ENCODE data around the gene FLNB. TPM values are rescaled to one million over a fixed set of nuclear protein-coding genes. Genes with fewer than 3 reads are reported as not detected.
A peak's percentile ranks its signal among the peaks of the same experiment; 100 is the strongest.

The FLNB gene
- total and polyA plus RNA-seq, 2 of the 13 experiments (the other 11 are each of a cell fraction or from before 2014, with no cell fraction given): 106 to 130 TPM

DNA sequence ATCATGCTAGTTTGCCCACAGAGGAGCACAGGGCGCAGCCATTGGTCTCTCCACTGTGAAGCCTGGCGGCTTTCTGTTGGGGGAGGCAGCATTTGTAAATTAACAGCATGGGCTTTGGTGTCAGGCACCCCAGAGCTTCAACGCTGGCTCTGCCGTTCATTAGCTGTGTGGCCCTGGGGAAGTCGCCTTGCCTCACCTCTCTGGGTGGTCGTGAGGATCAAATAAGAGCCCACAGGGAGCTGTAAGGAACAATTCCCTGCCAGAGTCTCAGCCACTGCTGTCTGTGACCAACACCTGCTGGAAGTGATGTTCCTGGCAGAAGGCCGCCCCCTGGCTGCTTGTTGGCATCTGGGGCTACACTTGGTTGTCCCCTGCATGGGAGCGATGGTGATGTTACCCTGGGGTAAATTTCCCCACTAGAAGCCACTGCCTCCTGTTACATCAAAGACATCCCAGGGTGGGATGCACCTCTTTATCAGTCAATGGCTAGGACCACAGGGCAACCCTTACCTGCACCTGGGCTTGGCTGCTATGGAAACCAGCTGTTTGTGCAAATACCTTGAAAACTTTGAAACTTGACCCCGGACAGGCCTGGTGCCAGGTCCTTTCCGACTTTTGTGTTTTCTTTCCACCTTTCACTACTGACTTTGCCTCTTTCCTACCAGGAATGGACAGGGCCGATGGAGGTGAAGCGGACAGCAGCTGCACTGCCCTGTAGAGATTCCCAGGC lies 165.6 kb downstream of the FLNB start (continued):
- TF ChIP-seq, protein P1, sequence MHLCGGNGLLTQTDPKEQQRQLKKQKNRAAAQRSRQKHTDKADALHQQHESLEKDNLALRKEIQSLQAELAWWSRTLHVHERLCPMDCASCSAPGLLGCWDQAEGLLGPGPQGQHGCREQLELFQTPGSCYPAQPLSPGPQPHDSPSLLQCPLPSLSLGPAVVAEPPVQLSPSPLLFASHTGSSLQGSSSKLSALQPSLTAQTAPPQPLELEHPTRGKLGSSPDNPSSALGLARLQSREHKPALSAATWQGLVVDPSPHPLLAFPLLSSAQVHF (CRISPR knock-in tag; IDR thresholded peaks at IDR 0.05): no peak
- TF ChIP-seq ZNF766 (CRISPR knock-in tag; IDR thresholded peaks at IDR 0.05; ENCODE audit: borderline replicate concordance) (peak; percentile 51; the same call in 1 of the 2 replicates), ZNF891 (CRISPR knock-in tag; IDR thresholded peaks at IDR 0.05) (peak; percentile 33; the same call in 1 of the 2 replicates), MTF2 (CRISPR knock-in tag; IDR thresholded peaks at IDR 0.05; ENCODE audit: borderline replicate concordance) (0 out of 2 replicates have a peak, but pooled peaks have one; percentile 43), ZNF329 (CRISPR knock-in tag; IDR thresholded peaks at IDR 0.05; ENCODE audit: low read depth) (0 out of 2 replicates have a peak, but pooled peaks have one; percentile 48), SSRP1 (CRISPR knock-in tag; IDR thresholded peaks at IDR 0.05) (0 out of 2 replicates have a peak, but pooled peaks have one; percentile 7), RBM39 (IDR thresholded peaks at IDR 0.05; ENCODE audit: low read depth, low read length, poor library complexity, severe bottlenecking) (peak; percentile 7), ZNF772 (CRISPR knock-in tag; IDR thresholded peaks at IDR 0.05) (no peak), ZNF7 (CRISPR knock-in tag; IDR thresholded peaks at IDR 0.05) (peak; percentile 98), ZNF331 (CRISPR knock-in tag; IDR thresholded peaks at IDR 0.05) (no peak; the same call in 1 of the 2 replicates), ATM (IDR thresholded peaks at IDR 0.05; ENCODE audit: borderline replicate concordance) (no peak), MEIS2 (CRISPR knock-in tag; IDR thresholded peaks at IDR 0.05) (peak; percentile 72; the same call in 1 of the 2 replicates), ZNF652 (CRISPR knock-in tag; IDR thresholded peaks at IDR 0.05; ENCODE audit: borderline replicate concordance, low read depth) (no peak), LCORL (IDR thresholded peaks at IDR 0.05) (no peak), LCORL (CRISPR knock-in tag; IDR thresholded peaks at IDR 0.05) (peak; percentile 70), RFX5 (IDR thresholded peaks at IDR 0.05; ENCODE audit: low read depth, low read length) (no peak), MED1 (CRISPR knock-in tag; IDR thresholded peaks at IDR 0.05) (peak; percentile 80), POLR2AphosphoS5 (IDR thresholded peaks at IDR 0.05; ENCODE audit: low read depth, low read length) (peak; percentile 62), PHF5A (CRISPR knock-in tag; IDR thresholded peaks at IDR 0.05; ENCODE audit: low read depth, unreplicated experiment) (no peak), SOX5 (CRISPR knock-in tag; IDR thresholded peaks at IDR 0.05; ENCODE audit: borderline replicate concordance) (peak; percentile 67; the same call in 1 of the 2 replicates), STAG1 (CRISPR knock-in tag; IDR thresholded peaks at IDR 0.05) (peak; percentile 73)
- TF ChIP-seq, protein P2, sequence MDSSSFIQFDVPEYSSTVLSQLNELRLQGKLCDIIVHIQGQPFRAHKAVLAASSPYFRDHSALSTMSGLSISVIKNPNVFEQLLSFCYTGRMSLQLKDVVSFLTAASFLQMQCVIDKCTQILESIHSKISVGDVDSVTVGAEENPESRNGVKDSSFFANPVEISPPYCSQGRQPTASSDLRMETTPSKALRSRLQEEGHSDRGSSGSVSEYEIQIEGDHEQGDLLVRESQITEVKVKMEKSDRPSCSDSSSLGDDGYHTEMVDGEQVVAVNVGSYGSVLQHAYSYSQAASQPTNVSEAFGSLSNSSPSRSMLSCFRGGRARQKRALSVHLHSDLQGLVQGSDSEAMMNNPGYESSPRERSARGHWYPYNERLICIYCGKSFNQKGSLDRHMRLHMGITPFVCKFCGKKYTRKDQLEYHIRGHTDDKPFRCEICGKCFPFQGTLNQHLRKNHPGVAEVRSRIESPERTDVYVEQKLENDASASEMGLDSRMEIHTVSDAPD (CRISPR knock-in tag; IDR thresholded peaks at IDR 0.05): no peak
- TF ChIP-seq, protein P3, sequence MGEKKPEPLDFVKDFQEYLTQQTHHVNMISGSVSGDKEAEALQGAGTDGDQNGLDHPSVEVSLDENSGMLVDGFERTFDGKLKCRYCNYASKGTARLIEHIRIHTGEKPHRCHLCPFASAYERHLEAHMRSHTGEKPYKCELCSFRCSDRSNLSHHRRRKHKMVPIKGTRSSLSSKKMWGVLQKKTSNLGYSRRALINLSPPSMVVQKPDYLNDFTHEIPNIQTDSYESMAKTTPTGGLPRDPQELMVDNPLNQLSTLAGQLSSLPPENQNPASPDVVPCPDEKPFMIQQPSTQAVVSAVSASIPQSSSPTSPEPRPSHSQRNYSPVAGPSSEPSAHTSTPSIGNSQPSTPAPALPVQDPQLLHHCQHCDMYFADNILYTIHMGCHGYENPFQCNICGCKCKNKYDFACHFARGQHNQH (CRISPR knock-in tag; IDR thresholded peaks at IDR 0.05): peak; percentile 79
- TF ChIP-seq, protein P4, sequence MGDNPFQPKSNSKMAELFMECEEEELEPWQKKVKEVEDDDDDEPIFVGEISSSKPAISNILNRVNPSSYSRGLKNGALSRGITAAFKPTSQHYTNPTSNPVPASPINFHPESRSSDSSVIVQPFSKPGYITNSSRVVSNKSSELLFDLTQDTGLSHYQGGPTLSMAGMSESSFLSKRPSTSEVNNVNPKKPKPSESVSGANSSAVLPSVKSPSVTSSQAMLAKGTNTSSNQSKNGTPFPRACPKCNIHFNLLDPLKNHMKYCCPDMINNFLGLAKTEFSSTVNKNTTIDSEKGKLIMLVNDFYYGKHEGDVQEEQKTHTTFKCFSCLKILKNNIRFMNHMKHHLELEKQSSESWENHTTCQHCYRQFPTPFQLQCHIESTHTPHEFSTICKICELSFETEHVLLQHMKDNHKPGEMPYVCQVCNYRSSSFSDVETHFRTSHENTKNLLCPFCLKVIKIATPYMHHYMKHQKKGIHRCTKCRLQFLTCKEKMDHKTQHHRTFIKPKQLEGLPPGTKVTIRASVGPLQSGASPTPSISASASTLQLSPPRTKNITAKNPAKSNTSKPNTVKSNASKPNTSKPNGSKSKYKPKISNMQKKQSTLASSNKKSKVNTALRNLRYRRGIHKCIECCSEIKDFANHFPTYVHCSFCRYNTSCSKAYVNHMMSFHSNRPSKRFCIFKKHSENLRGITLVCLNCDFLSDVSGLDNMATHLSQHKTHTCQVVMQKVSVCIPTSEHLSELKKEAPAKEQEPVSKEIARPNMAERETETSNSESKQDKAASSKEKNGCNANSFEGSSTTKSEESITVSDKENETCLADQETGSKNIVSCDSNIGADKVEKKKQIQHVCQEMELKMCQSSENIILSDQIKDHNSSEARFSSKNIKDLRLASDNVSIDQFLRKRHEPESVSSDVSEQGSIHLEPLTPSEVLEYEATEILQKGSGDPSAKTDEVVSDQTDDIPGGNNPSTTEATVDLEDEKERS (CRISPR knock-in tag; IDR thresholded peaks at IDR 0.05): 0 out of 2 replicates have a peak, but pooled peaks have one; percentile 62
